Astrocyte (in vitro differentiated cells and primary cell): Measurements from ENCODE around the gene CSTF2. TPM values are rescaled to one million over a fixed set of nuclear protein-coding genes. Genes with fewer than 3 reads are reported as not detected.

Experiments used
- DNase-seq: peaks from one replicate; pipeline ENCODE4 v3.0.0-alpha.2; 2010; ENCODE audit warnings: low read depth
- FAIRE-seq: peaks from 2 replicates; lab custom pipeline; 2011; peaks lifted over from hg19 to GRCh38; lab: Jason Lieb, UNC
- H2AFZ ChIP-seq: 2 replicates; pipeline ENCODE4 v1.6.0; 2012; ENCODE audit warnings: low read depth, low read length, inconsistent platforms
- H3K27ac ChIP-seq: 2 replicates; pipeline ENCODE4 v1.5.1; 2011; ENCODE audit warnings: low read depth, low read length, inconsistent platforms
- H3K27me3 ChIP-seq: 2 replicates; pipeline ENCODE4 v1.6.0; 2011; ENCODE audit warnings: low read length, inconsistent platforms; ENCODE audit not compliant: insufficient read depth
- H3K36me3 ChIP-seq: 2 replicates; pipeline ENCODE4 v1.5.1; 2011; ENCODE audit warnings: low read length, inconsistent platforms; ENCODE audit not compliant: insufficient read depth
- H3K4me1 ChIP-seq: 2 replicates; pipeline ENCODE4 v1.5.1; 2011; ENCODE audit warnings: low read length, inconsistent platforms; ENCODE audit not compliant: insufficient read depth
- H3K4me2 ChIP-seq: 2 replicates; pipeline ENCODE4 v1.6.0; 2012; ENCODE audit warnings: low read length, inconsistent platforms
- H3K4me3 ChIP-seq: 2 replicates; pipeline ENCODE4 v1.5.1; 2011; ENCODE audit warnings: low read depth, mild to moderate bottlenecking, low read length, inconsistent platforms; ENCODE audit not compliant: insufficient read depth
- H3K79me2 ChIP-seq: 2 replicates; pipeline ENCODE4 v1.6.0; 2012; ENCODE audit warnings: mild to moderate bottlenecking, low read length, inconsistent platforms; ENCODE audit not compliant: insufficient read depth
- H3K9ac ChIP-seq: 2 replicates; pipeline ENCODE4 v1.6.0; 2012; ENCODE audit warnings: mild to moderate bottlenecking, low read length, inconsistent platforms
- H3K9me3 ChIP-seq: 2 replicates; pipeline ENCODE4 v1.5.1; 2012; ENCODE audit warnings: low read depth, mild to moderate bottlenecking, low read length, inconsistent platforms; ENCODE audit not compliant: insufficient read depth
- H4K20me1 ChIP-seq: 2 replicates; pipeline ENCODE4 v1.6.0; 2012; ENCODE audit warnings: low read length, inconsistent platforms; ENCODE audit not compliant: insufficient read depth
- H3K27ac Mint-ChIP-seq: one replicate; pipeline ENCODE4 v1.8.0; 2021; ENCODE audit warnings: mild to moderate bottlenecking, mixed read lengths; ENCODE audit not compliant: unreplicated experiment
- H3K27me3 Mint-ChIP-seq: one replicate; pipeline ENCODE4 v1.8.0; 2021; ENCODE audit warnings: low read depth, mixed read lengths; ENCODE audit not compliant: unreplicated experiment
- H3K36me3 Mint-ChIP-seq: one replicate; pipeline ENCODE4 v1.8.0; 2021; ENCODE audit warnings: low read depth, mixed read lengths; ENCODE audit not compliant: unreplicated experiment
- H3K4me1 Mint-ChIP-seq: one replicate; pipeline ENCODE4 v1.8.0; 2021; ENCODE audit warnings: low read depth, mixed read lengths; ENCODE audit not compliant: unreplicated experiment
- H3K4me3 Mint-ChIP-seq: one replicate; pipeline ENCODE4 v1.8.0; 2021; ENCODE audit warnings: mild to moderate bottlenecking, moderate library complexity, mixed read lengths; ENCODE audit not compliant: unreplicated experiment
- H3K9me3 Mint-ChIP-seq: one replicate; pipeline ENCODE4 v1.8.0; 2021; ENCODE audit warnings: mild to moderate bottlenecking, mixed read lengths; ENCODE audit not compliant: unreplicated experiment
- EZH2 ChIP-seq: IDR thresholded peaks from 2 replicates; pipeline ENCODE4 v1.6.1; 2012; ENCODE audit warnings: mild to moderate bottlenecking, low read length, inconsistent platforms; ENCODE audit not compliant: insufficient read depth
- total RNA-seq: library from RNA; stranded (reverse); gene quantifications from 2 replicates; pipeline ENCODE4 v1.2.1, GENCODE V29; 2021
- TF ChIP-seq, protein P1 (sequence below): IDR thresholded peaks from 2 replicates; pipeline ENCODE4 v1.5.1; 2011; ENCODE audit warnings: low read depth, mild to moderate bottlenecking, inconsistent platforms, low read length, moderate library complexity; ENCODE audit not compliant: insufficient read depth

The CSTF2 gene
- total RNA-seq, 1 donor from 2014 or later = 17.8 TPM

DNA sequence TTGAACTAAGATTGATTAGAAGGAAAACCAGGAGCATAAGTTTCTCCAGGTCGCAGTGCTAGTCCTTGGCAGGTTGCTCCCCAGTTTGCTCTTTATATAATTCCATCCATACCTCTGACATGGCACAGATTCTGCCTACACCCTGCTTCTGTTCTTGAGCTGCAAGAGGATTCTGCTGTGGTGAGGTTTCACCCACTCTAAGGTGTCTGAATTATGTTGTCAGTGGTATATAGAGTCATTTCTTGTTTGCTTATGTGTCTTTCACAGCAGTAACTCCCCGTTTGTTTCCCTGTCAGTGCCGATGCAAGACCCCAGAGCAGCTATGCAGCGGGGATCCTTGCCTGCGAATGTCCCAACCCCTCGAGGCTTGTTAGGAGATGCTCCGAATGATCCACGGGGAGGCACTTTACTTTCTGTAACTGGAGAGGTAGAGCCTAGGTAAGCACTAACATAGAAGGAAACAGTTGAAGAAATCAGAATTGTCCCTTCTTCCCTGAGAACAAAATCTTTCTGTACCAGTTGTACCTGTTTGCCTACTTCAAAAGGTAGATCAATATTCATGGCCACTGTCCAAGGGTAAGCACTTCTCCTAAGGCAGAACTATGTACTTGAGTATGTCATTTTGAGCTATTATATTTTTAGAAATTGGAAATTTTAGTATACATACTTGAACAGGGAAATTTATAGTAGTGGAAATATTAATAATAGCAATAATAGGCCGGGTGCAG lies 11.2 kb downstream of the CSTF2 start:
- no peak overlapping the region for H2AFZ ChIP-seq
- no peak overlapping the region for H3K4me2 ChIP-seq
- H3K27me3 ChIP-seq = no peaks in the 10 kb centered on the region
- no peaks in the 10 kb centered on the region for H3K9me3 ChIP-seq
- no peaks in the 10 kb centered on the region for H3K27me3 Mint-ChIP-seq
- H3K27ac Mint-ChIP-seq = no peak overlapping the region
- H3K9me3 Mint-ChIP-seq = no peaks in the 10 kb centered on the region
- TF ChIP-seq, protein P1, sequence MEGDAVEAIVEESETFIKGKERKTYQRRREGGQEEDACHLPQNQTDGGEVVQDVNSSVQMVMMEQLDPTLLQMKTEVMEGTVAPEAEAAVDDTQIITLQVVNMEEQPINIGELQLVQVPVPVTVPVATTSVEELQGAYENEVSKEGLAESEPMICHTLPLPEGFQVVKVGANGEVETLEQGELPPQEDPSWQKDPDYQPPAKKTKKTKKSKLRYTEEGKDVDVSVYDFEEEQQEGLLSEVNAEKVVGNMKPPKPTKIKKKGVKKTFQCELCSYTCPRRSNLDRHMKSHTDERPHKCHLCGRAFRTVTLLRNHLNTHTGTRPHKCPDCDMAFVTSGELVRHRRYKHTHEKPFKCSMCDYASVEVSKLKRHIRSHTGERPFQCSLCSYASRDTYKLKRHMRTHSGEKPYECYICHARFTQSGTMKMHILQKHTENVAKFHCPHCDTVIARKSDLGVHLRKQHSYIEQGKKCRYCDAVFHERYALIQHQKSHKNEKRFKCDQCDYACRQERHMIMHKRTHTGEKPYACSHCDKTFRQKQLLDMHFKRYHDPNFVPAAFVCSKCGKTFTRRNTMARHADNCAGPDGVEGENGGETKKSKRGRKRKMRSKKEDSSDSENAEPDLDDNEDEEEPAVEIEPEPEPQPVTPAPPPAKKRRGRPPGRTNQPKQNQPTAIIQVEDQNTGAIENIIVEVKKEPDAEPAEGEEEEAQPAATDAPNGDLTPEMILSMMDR = no peak
- TF ChIP-seq EZH2 = no peak
- H3K27ac ChIP-seq = no peak overlapping the region
- H3K36me3 Mint-ChIP-seq = no peaks in the 10 kb centered on the region
- no peak overlapping the region for H3K4me3 Mint-ChIP-seq
- FAIRE-seq (no peak), DNase-seq (no peak)
- H3K4me3 ChIP-seq = no peak overlapping the region
- H3K4me1 ChIP-seq = peaks cover 3% of the 10 kb centered on the region
- H4K20me1 ChIP-seq = no peaks in the 10 kb centered on the region
- no peaks in the 10 kb centered on the region for H3K79me2 ChIP-seq
- no peaks in the 10 kb centered on the region for H3K4me1 Mint-ChIP-seq
- H3K9ac ChIP-seq = no peak overlapping the region
- H3K36me3 ChIP-seq = peaks cover 18% of the 10 kb centered on the region

DNA sequence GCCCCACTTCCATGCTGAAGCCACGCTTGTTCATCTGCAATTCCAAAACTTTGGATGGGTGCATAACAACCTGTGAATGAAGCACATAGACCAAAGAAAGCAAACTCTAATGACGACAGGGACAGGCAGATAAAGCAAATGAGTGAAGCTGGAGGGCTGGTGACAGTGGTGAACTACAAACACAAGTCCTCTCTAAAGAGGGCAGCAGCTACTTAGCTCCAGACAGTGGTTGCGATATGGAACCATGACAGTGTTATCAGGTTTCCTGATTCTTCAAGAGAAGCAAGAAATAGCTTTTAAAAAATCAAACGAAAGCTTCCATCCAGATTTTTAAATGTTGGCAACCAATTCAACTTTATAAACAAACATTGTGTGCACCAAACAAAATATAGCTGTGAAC lies 30.1 kb downstream of the CSTF2 start:
- H3K4me1 Mint-ChIP-seq = no peaks in the 10 kb centered on the region
- no peak overlapping the region for H3K27ac Mint-ChIP-seq
- Histone ChIP-seq H3K36me3 (no peaks in the 10 kb centered on the region), H3K4me2 (no peak overlapping the region), H2AFZ (no peak overlapping the region), H3K4me3 (no peak overlapping the region), H4K20me1 (no peaks in the 10 kb centered on the region), H3K27ac (no peak overlapping the region), H3K4me1 (no peaks in the 10 kb centered on the region), H3K27me3 (no peaks in the 10 kb centered on the region), H3K9me3 (no peaks in the 10 kb centered on the region), H3K79me2 (no peaks in the 10 kb centered on the region), H3K9ac (no peak overlapping the region)
- no peak overlapping the region for H3K4me3 Mint-ChIP-seq
- H3K36me3 Mint-ChIP-seq = no peaks in the 10 kb centered on the region
- TF ChIP-seq EZH2 = no peak
- TF ChIP-seq, protein P1 = no peak
- DNase-seq = no peak
- H3K9me3 Mint-ChIP-seq = no peaks in the 10 kb centered on the region
- peak; percentile 54 for FAIRE-seq
- H3K27me3 Mint-ChIP-seq = no peaks in the 10 kb centered on the region

DNA sequence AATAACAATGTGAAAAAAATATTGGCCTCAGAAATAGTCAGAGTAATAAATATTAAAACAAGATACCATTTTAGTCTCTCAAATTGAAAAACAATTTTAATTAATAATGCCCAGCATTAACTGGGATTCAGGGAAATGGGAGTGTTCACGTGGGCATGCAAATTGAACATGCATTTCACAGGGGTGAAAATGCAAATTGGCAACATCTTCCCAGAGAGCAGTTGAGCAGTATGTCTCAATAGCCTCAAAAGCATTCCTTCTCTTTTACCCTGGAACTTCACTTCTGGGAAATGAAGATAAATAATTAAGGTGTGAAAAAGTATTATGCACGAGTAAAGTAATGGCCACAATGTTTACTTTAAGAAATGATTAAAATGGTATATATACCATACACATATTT lies 32.6 kb downstream of the CSTF2 start:
- Histone ChIP-seq H3K4me2 (no peak overlapping the region), H3K9me3 (no peaks in the 10 kb centered on the region), H3K36me3 (no peaks in the 10 kb centered on the region), H3K4me3 (no peak overlapping the region), H3K4me1 (no peaks in the 10 kb centered on the region), H4K20me1 (no peaks in the 10 kb centered on the region), H3K27me3 (no peaks in the 10 kb centered on the region), H3K79me2 (no peaks in the 10 kb centered on the region), H3K9ac (no peak overlapping the region), H3K27ac (no peak overlapping the region), H2AFZ (no peak overlapping the region)
- H3K4me1 Mint-ChIP-seq = no peaks in the 10 kb centered on the region
- H3K9me3 Mint-ChIP-seq = no peaks in the 10 kb centered on the region
- no peaks in the 10 kb centered on the region for H3K36me3 Mint-ChIP-seq
- H3K27me3 Mint-ChIP-seq = no peaks in the 10 kb centered on the region
- no peak for FAIRE-seq
- H3K27ac Mint-ChIP-seq = no peak overlapping the region
- H3K4me3 Mint-ChIP-seq = no peak overlapping the region
- no peak for DNase-seq
- TF ChIP-seq, protein P1 = no peak
- no peak for TF ChIP-seq EZH2
